Hepatic stellate cell (primary cell): ENCODE data around the gene BCHE.
A peak's percentile ranks its signal among the peaks of the same experiment; 100 is the strongest.

Source experiments
- DNase-seq: peaks from one replicate; pipeline ENCODE4 v3.0.0; 2011; ENCODE audit warnings: low spot score

BCHE gene

DNA sequence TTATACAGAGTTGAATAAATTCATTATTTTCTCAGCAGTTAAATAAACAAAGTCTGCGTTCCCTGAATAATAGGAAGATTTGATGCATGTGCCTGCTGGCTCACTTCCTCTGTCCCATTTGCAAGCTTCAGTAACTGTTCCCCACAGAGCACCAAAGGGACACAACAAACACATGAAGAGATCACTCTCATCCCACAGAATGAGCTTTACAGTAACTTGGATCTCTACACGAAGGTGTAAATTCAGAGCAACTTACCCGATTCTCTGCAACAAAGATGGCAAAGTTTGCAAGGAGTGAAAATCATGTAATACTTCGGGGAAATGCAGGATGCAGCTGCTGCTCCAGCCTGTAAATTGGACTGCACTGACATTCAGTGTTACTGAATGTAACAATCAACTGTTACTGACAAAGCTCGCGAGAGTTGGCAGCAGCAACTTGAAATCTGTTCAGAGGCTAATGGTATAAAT, at the start of gene BCHE:
BCHE (minus strand) TSS at position 366 of the 468 bp plus-strand sequence. CDS start 6,390 bp downstream, outside the sequence.
- DNase-seq, result no peak

DNA sequence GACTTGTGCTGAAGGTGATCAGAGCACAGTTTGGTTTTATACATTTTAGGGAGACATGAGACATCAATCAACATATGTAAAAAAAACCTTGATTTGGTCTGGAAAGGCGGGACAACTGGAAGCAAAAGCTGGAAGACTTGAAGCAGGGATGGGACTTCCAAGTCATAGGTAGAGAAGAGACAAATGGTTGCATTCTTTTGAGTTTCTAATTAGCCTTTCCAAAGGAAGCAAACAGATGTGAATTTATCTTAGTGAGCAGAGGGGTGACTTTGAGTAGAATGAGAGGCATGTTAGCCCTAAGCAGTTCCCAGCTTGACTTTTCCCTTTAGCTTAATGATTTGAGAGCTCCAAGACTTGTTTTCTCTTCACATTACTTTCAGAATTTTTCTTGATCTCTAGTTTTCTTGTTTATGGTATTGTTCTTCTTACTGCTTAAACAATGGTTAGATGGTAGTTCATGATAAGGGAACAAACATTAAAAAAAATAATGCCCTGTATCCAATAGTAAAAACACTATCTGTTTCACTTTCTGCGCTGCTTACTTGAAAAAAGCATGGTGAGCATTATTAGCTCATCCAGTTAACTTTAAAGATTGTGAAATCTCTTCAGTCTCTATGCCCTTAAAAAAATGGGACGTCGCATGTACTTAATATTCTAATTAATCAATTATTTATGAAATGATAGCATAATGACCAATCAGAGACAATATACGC, 48.5 kb upstream of the BCHE start:
- no peak for DNase-seq

DNA sequence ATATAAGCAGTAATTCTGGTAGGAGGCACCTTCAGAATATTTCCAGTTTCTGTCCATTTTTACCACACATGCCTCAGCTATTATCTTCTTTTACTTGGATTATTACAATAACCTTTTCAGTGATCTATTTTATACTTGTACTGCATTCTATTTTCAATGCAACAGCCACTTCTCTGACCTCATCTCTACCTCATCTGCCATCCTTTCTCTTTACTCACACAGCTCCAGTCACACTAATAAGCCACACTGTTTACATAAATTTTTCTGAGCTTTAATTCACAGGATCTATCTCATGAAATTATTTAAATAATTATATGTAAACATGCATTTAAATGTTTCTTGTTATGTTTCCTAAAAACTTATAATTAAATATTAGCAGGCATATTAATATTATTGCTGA, 47.3 kb upstream of the BCHE start:
- DNase-seq, result no peak

DNA sequence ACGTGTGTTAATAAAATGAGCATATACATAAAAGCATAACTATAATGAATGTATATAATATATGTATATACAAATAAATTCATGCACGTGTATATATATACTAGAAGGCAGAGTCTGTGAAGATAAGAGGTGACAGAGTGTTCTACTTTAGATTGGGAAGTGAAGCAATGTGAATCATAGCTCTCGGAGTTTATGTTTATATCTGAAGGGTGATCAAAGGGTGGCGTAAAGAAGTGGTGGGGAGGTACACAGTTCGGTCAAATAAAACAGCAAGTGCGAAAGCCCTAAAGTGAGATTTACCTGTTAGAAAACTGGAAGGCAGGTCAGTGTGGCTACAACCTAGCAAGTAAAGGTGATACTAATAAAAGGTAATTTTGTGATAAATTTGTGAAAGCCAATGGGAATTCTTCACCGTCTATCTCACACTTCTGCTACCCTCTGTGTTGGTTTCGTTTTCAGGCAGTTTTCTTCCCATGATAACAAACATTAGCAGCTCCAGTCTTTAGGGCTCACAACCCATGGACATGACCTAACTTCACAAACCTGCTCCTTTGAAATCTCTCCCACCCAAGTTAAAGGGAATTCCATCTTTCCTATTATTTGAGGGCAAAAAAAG, 46.7 kb upstream of the BCHE start:
- DNase-seq, result no peak

DNA sequence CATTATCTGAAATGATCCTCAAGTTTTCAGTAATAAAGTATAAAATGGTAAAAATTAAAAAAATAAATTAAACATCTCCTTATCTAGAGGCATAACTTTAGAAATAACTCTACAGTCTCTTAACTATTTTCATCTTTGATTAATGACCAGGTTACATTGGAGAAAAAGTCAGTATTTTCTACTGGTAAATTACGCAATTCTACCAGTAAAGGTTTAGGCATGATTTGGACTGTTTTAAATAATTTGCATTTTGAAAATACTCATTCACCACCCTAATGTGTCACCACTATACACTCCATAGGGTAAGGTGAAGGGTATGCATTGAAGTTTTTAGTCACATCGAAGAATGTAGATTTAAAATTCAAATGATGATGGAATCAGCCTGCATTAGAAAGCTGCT, 45.9 kb upstream of the BCHE start:
- DNase-seq, result no peak

DNA sequence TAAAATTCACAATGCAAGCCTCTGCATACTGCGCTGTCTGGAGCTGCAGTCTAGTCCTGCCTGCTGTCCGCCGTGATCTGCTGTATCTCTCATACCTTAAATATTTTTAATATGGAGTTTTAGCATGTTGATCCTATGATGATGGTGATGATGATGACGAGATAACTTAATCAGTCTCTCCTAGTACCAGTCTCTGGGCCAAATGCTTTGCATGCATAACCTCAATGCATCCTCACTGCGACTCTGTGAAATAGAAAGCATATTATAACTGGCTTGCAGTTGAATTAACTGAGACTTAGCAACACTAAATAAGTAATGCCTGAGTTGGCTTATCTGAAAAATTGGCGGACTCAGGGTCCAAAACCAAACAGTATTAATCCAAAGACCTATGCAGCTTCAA, 38.4 kb upstream of the BCHE start:
- no peak for DNase-seq

DNA sequence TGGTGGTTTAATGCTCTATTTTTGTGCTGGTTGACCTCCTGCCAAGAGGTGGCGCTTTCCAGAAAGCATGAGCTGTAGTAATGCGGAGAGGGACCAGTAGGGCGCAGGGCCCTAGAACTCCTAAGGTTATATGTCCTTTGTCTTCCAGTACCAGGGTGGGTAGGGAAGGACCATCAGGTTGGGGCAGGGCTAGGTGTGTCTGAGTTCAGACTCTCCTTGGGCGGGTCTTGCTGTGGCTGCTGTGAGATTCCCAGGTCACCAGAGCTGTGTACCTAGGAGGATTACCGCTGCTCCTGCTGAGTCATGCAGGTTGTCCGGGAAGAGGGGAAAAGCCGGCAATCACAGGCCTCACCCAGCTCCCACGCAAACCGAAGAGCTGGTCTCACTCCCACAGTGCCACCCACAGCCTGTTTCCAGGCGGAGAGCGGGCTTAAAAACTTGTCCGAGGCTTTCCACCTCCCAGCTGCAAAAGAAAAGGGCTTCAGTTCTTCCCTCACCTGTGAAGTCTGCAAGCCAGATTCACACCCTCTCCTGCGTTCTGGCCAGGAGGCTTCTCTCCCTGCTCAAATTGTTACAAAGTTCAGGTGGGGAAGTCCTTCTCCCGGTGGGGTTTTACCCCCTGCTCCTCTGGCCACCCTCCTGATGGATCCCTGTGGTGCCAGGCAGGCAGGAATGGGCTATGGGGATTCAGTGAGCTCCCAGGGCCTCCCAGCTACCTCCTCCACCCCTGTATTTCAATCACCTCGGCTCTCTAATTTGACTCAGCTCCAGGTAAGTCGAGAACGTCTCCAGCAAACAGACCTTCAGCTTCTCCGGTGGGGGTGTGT, 37.7 kb upstream of the BCHE start:
- no peak for DNase-seq

DNA sequence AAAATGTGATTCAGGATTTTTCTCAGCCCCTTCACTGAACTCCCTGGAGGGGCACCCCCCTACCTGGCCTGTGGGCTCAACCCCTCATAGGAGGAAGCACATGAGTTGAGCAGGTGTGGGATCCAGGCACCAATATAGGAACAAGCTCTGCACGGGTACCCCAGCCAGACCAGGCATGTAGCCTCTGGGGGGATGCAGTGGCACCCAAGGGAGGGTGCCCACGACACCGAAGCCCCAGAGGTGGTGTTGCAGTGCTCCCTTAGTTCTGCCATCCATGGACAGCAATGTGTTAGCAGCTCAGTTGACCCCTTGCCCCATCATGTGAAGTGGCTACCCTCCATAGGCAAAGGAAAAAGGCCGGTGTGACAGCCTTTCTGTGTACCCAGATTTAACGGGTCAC, 30.9 kb upstream of the BCHE start:
- no peak for DNase-seq

DNA sequence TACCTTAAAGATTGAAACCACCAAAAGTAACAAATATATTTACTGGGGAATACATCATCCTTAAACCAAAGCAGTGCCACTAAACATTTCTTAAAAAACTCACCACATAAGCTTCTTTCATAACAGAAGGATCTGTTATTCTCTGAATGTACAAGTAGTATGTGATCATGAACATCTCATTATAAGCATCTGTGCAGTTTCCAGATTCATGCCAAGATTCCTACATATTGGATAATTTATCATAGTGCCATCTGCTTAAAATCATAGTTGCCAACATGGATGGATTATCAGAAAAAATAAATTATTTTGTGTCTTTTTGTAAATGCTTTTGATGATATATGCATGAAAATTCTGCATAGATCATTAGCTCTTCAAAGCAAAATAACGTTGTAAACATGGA, 21.8 kb upstream of the BCHE start:
- DNase-seq, result no peak

DNA sequence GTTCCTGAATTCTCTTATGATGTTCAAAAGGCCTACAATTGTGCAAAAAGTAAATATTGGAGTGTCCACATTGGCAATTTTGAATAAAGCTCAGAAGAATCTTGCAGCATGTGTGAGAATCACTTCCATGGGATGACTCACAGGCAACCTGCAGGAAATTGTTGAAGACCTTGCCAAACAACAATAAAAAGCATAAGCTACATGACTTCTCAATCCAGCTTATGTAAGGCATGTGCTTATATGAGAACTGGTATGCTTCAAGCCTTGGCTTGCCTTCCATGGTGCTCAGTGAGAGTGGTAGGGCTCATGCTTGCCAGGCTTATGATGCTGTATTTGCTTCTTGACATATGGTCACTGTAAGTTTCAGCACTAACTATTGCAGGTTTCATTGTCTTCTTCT, 18.4 kb upstream of the BCHE start:
- DNase-seq, result no peak

DNA sequence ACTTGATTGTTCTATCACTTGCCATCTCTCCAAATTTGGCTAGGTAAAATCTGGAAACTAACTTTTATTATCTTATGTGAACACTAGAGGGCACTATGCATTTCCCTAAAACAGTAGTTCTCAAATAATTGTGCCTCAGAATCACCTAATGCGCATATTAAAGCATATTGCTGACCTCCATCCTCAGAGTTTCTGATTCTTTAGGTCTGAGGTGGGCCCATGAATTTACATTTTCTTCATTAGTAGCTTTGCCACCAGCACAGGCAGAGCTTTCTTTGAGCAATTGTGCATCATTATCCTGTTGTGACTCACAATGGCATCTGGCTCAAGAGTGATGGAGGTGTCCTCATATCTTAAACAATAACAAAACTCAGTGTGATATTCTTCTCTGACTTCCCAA, 17.5 kb upstream of the BCHE start:
- peak; percentile 1 for DNase-seq

DNA sequence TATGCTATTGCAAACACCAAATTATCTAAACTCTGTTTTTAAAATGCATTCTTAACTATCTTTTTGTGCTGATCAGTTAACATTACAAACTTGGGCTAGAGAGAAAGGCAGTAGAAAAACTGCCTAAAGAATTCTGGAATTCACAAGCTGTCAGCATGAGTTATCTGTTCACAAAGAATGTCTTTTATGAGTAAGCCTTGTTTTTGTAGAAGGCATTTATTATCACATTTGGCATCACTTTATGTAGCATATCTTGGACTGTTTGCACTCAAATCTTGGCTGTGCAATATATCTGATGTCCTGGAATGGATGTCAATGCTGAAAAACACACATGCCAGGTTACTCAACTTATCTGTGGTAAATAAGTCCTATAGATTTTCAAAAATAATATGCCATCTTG, 15.5 kb upstream of the BCHE start:
- no peak for DNase-seq

DNA sequence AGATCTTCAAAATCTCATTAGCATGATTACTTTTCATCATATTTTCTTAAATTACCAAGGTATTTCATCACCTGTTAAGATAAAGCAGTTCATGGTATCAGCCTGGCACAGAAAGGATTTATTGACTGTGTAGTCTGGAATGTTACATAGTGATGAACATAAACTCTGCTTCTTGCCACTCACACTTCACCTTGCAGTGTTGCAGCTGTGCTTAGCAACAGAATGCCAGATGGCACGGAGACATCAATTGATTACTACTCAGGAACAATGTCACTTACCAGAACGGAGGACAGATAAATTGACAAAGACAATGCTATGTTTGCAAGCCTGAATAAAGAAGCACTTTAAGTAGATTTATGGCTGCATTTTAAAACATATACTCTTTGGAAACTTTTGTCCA, 15.0 kb upstream of the BCHE start:
- DNase-seq, result no peak

DNA sequence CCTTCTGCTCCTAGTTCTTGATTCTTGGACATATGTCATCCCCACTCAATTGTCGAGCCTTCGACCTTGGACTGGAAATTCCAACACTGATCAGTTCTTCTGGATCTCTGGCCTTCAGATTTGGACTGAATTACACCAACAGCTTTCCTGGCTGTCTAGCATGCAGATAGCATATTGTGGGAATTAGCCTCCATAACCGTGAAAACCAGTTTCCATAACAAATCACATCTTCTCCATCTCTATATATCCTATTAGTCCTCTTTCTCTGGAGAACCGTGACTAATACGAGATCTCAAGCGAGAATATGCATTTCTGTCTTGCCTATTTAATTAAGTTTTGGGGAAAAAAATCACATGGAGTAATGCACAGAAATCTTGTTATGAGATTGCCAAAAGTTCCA, 8.8 kb upstream of the BCHE start:
- DNase-seq, result no peak

DNA sequence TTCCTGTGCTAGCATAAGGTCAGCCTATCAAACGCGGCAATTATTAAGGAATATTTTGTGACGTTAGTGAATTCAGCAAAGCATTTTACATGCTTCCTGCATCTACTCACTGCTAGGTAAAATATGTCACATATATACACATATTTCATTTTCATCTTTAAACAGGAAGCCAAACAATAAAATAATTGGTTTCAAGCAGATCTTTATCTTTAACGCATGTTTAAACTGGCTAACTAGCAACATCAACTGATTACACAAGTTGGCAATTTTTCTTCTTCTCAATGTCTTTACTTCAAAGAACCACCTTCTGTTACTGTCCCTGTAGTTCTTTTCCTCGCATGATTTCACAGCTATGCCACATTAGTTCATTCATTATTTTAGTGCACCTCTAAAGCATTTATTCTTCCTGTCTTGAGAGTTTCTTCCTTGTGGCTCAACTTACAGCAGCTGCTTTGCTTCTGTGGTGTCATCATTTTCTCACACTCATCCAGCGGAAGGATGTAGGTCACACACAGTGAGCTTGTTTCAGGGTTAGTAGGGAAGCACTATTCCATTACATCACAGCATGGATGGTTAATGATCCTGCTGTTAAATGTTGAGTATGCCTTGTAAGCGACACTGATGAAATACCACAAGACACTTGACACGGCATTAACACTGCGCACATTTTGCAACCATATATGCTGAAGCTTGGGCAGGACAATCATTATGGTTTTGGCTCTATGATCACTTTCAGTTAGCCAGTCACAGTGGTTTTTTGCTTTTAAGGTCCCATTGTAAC, 2.3 kb upstream of the BCHE start:
- DNase-seq, result no peak

DNA sequence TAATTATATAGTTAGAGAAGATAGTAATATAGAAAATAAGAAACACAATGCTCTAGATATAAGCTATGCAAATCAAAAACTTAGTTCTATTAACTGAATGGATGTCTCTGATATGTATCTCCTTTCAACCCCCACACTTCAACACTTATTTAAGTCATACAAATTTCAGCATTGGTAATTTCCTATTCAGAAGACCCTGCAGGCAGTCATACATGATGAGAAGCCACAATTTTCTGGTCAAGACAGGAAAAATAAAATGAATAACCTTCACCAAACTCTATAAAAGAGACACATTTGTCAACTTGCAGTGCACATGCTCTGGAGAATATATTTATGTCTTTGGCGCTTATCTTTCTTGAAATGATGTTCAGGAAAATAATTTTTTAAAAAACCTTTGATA, 578 bp upstream of the BCHE start:
- no peak for DNase-seq

DNA sequence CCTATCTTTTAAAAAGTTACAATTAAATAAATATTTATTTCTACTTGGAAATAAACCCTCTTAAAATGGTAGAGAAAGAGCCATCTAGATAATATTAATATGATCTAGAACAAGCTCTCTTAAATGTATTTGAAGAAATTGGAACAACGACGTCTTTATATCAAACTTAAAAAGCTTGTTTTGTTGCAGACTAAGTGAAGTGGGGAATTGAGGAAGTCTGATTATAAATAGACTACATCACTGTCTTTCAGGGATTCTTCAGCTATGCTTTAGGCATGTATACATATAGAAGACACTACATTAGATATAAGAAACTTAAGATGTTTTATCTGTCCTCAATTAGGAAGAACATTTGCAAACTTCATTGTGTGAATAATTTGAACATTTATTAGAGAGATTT, 1.8 kb downstream of the BCHE start:
- DNase-seq, result no peak

DNA sequence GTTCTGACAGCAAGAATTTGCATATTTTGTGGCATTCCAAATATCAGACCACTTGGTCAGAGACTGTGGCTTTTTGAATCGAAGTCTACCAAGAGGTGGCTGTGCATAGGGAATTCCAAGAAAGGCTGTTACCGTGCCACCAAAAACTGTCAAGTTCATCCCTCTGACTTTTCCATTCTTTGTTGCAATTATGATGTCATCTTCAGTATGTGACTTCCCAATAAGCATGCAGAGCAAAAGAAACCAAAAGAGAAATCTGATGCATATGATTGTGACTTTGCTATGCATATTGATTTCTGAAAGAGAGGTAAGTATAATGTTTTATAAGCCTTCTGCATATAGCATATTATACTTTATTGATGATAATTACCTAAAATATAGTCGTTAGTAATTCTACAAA, 6.5 kb downstream of the BCHE start:
- no peak for DNase-seq

DNA sequence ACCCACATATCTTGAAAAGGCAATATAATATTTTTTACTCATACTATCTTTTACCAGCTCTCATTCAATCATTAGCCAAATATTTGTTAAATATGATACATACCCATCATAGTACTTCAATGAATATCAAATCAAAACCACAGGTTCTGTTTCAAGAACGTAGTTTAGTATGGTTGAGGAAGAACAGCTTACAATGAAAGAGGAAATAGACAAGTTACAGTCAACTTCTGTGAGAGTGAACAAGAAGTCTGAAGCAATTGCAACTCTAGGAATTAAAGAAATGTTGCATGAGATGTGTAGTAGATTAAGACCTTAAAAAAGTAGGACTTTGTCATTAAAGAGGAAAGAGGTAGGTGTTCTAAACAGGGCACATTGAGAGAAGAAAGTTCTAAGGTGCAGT, 9.3 kb downstream of the BCHE start:
- no peak for DNase-seq

DNA sequence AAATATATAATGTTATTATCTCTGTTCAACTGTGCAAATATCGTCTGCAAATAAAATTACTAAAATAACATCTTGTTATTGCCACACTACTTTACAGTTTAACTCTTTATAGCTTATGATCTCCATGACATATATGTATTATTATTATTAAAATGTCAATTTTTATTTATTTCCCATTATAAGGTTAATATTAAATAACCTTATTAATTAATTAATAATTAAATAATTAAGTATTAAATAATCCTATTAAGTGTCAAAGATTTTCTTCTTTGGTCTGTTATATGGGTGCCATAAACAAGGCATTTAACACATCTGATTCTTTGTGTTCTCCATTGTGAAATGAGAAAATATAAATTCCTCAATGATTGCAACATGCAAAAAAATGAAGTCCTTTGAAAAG, 10.0 kb downstream of the BCHE start:
- no peak for DNase-seq

DNA sequence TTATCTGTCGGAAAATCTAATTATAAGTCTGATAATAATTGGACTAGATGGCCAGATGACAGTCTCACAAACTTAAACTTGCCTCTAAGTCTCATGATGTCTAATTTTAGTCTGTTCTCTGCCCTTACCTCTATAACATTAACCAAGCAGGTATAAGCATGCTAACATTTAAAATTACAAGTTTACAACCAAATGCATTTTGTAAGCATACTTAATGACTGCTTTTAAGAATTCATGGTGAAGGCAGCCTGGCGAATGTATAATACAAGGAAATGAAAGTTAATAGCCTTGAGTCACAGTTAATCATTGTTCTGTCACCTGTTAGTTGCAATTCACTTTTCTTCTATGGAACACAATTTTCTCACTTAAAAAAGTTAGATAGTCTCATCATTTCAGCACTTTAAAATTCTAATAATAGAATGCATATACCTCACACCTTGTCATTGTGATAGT, 16.5 kb downstream of the BCHE start:
- no peak for DNase-seq

DNA sequence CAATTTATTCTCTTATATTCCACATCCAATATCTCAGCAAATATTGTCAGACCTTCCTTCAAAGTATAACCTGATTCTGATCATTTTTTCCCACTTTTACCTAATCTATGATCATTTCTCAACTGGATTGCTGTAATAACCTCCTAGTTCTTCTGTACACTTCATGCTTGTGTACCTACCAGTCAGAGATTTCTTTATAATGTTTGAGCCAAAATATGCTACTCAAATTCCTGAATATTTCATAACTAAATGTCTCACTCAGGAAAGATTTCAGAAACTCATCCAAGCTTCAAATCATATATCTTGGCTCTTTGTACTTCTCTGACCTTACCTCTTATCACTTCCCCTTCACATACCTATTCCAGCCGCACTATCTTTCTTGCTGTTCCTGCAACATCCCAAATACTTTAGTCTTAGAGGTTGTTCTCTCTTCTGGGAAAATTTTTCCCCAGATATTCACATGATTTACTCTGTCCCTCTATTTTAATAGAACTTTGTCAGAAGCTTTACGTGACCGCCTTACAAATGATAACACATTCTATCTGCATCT, 20.0 kb downstream of the BCHE start:
- no peak for DNase-seq
